K562 (cell line): ENCODE measurements around the gene MTA1. TPM values are rescaled to one million over a fixed set of nuclear protein-coding genes. Genes with fewer than 3 reads are reported as not detected.

Experiments
- E2F8 ChIP-seq: fragments of 450-650 bp; IDR thresholded peaks from 2 replicates; pipeline ENCODE4 v1.7.1; 2018; ENCODE audit warnings: mild to moderate bottlenecking, low read depth; ENCODE audit not compliant: partially characterized antibody
- ETS1 ChIP-seq: conservative IDR thresholded peaks from 2 replicates; pipeline ENCODE4 v1.6.1; 2011; ENCODE audit warnings: low read depth, mild to moderate bottlenecking, low read length; ENCODE audit not compliant: control insufficient read depth
- HNRNPL ChIP-seq: fragments of 200-400 bp; formaldehyde crosslinking; IDR thresholded peaks from 2 replicates; pipeline ENCODE4 v1.6.1; 2017; ENCODE audit warnings: low read depth, mild to moderate bottlenecking, low read length
- MXI1 ChIP-seq: IDR thresholded peaks from 2 replicates; pipeline ENCODE4 v1.6.1; 2011; ENCODE audit warnings: low read depth, mild to moderate bottlenecking, improper control_type of control experiment, low read length
- NONO ChIP-seq, 2 experiments: fragments of 200-400 bp in 1 of 2; fragments of 450-650 bp in 1 of 2; formaldehyde crosslinking in 1 of 2; IDR thresholded peaks; 2 replicates each; pipeline ENCODE4 v1.6.1; 2017; ENCODE audit warnings: low read depth in 2 of 2, mild to moderate bottlenecking in 2 of 2, moderate library complexity in 2 of 2, low read length in 1 of 2
- NR2C2 ChIP-seq, 2 experiments: fragments of 200-800 bp in 1 of 2; sonication (Bioruptor generic) in 1 of 2; sonication (generic) in 1 of 2; formaldehyde crosslinking in 1 of 2; IDR thresholded peaks; 2 replicates each; pipeline versions ENCODE4 v1.6.1 to v1.8.0; 2016 to 2022; ENCODE audit warnings: mild to moderate bottlenecking in 1 of 2, missing compliant biosample characterization in 1 of 2, missing genetic modification characterization in 1 of 2, missing genetic modification reagents in 1 of 2
- NR4A1 ChIP-seq, 2 experiments: fragments of 250-450 bp in 1 of 2; fragments of 450-650 bp in 1 of 2; sonication (Bioruptor Pico) in 1 of 2; IDR thresholded peaks; 2 replicates each; pipeline versions ENCODE4 v1.4.0 to v1.6.1; 2016 to 2020; ENCODE audit warnings: mild to moderate bottlenecking in 2 of 2, missing compliant biosample characterization in 1 of 2, missing genetic modification characterization in 1 of 2, moderate library complexity in 1 of 2
- RBFOX2 ChIP-seq: fragments of 200-400 bp; formaldehyde crosslinking; IDR thresholded peaks from 2 replicates; pipeline ENCODE4 v1.6.1; 2017; ENCODE audit warnings: low read depth, mild to moderate bottlenecking, low read length, moderate library complexity
- SIN3B ChIP-seq: fragments of 450-650 bp; IDR thresholded peaks from 2 replicates; pipeline ENCODE4 v1.6.1; 2017; ENCODE audit warnings: low read depth, mild to moderate bottlenecking, moderate library complexity
- SRSF1 ChIP-seq: fragments of 200-400 bp; formaldehyde crosslinking; IDR thresholded peaks from 2 replicates; pipeline ENCODE4 v1.6.1; 2017; ENCODE audit warnings: mild to moderate bottlenecking, low read depth, low read length, moderate library complexity
- YY1 ChIP-seq, 3 experiments: IDR thresholded peaks; 2 replicates each; pipeline ENCODE4 v1.6.1; 2011; ENCODE audit warnings: low read length in 2 of 3, mild to moderate bottlenecking in 2 of 3, moderate library complexity in 2 of 3, borderline replicate concordance in 1 of 3, control low read depth in 1 of 3, low read depth in 1 of 3; ENCODE audit not compliant: insufficient read depth in 3 of 3, insufficient replicate concordance in 2 of 3, control insufficient read depth in 1 of 3, insufficient read length in 1 of 3; ENCODE audit errors: extremely low read depth in 1 of 3
- ZBTB7A ChIP-seq: IDR thresholded peaks from 2 replicates; pipeline ENCODE4 v1.6.1; 2011; ENCODE audit warnings: low read depth, mild to moderate bottlenecking, low read length, moderate library complexity, borderline replicate concordance; ENCODE audit not compliant: control insufficient read depth
- ZFX ChIP-seq: sonication (generic); formaldehyde crosslinking; IDR thresholded peaks from 2 replicates; pipeline ENCODE4 v1.8.0; 2022; ENCODE audit warnings: mild to moderate bottlenecking, missing genetic modification reagents, moderate library complexity
- ZNF75A ChIP-seq: fragments of 450-650 bp; formaldehyde crosslinking; IDR thresholded peaks from 2 replicates; pipeline ENCODE4 v1.4.0; 2020; ENCODE audit warnings: mild to moderate bottlenecking
- polyA plus RNA-seq, 8 experiments: library from polyadenylated mRNA; depleted of rRNA in 4 of 8; stranded (reverse) in 5 of 8; unstranded in 3 of 8; fragments of >200 nt; fragmentation: Nextera tagmentation in 2 of 8; fragmentation: Illumina TruSeq in 1 of 8; extraction: Ambion mirVana in 2 of 8; extraction: Trizol in 1 of 8; gene quantifications; 2 replicates each; pipeline versions ENCODE4 v1.2.1 to v1.2.3, GENCODE V29; 2011 to 2014; ENCODE audit warnings: inconsistent platforms in 1 of 8, missing spikeins in 1 of 8
- total RNA-seq, 7 experiments: library from RNA; depleted of rRNA in 6 of 7; stranded (reverse); fragments of >200 nt in 6 of 7; fragmentation: Illumina TruSeq in 2 of 7; extraction: Trizol in 2 of 7; gene quantifications; 2 replicates each; pipeline versions ENCODE4 v1.2.1 to v1.2.3, GENCODE V29; 2011 to 2021; ENCODE audit warnings: low replicate concordance in 1 of 7
- TF ChIP-seq, protein P1 (sequence below): fragments of 250-450 bp; sonication (Bioruptor Pico); IDR thresholded peaks from 2 replicates; pipeline ENCODE4 v1.6.1; 2021; ENCODE audit warnings: mild to moderate bottlenecking
- TF ChIP-seq, protein P2 (sequence below): fragments of 250-450 bp; sonication (Bioruptor Pico); IDR thresholded peaks from 2 replicates; pipeline ENCODE4 v1.8.0; 2021; ENCODE audit warnings: moderate library complexity, mild to moderate bottlenecking, inconsistent platforms

MTA1 gene
- total and polyA plus RNA-seq, 9 of the 15 experiments (the other 6 are each of a cell fraction or from before 2014, with no cell fraction given): 0.13 to 118 (median 32.3) TPM

- peak in 1 of 3 experiments; percentile 9 for TF ChIP-seq YY1 (IDR thresholded peaks at IDR 0.05; ENCODE audit: borderline replicate concordance in 1 of 3, control insufficient read depth in 1 of 3, extremely low read depth in 1 of 3, insufficient read depth in 3 of 3, insufficient read length in 1 of 3, insufficient replicate concordance in 2 of 3, low read depth in 1 of 3, low read length in 2 of 3)
- TF ChIP-seq HNRNPL: peak; percentile 64; the same call in 1 of the 2 replicates
- TF ChIP-seq ZFX: peak; percentile 81
- no peak for TF ChIP-seq NR2C2 (CRISPR knock-in tag; IDR thresholded peaks at IDR 0.05)
- TF ChIP-seq NR2C2 (tag; IDR thresholded peaks at IDR 0.05): peak; percentile 5; the same call in 1 of the 2 replicates
- TF ChIP-seq NONO (IDR thresholded peaks at IDR 0.05; ENCODE audit: low read depth in 2 of 2, low read length in 1 of 2): peak; percentile 32 to 76; a peak in 1 of 4 replicates
- 0 out of 2 replicates have a peak, but pooled peaks have one; percentile 18 for TF ChIP-seq ETS1
- no peak for TF ChIP-seq SRSF1
- TF ChIP-seq E2F8: no peak
- TF ChIP-seq, protein P1, sequence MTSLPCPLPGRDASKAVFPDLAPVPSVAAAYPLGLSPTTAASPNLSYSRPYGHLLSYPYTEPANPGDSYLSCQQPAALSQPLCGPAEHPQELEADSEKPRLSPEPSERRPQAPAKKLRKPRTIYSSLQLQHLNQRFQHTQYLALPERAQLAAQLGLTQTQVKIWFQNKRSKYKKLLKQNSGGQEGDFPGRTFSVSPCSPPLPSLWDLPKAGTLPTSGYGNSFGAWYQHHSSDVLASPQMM (CRISPR knock-in tag): no peak
- TF ChIP-seq RBFOX2: peak; percentile 23
- TF ChIP-seq ZBTB7A: peak; percentile 8; the same call in 1 of the 2 replicates
- peak; percentile 85 for TF ChIP-seq SIN3B
- TF ChIP-seq, protein P2, sequence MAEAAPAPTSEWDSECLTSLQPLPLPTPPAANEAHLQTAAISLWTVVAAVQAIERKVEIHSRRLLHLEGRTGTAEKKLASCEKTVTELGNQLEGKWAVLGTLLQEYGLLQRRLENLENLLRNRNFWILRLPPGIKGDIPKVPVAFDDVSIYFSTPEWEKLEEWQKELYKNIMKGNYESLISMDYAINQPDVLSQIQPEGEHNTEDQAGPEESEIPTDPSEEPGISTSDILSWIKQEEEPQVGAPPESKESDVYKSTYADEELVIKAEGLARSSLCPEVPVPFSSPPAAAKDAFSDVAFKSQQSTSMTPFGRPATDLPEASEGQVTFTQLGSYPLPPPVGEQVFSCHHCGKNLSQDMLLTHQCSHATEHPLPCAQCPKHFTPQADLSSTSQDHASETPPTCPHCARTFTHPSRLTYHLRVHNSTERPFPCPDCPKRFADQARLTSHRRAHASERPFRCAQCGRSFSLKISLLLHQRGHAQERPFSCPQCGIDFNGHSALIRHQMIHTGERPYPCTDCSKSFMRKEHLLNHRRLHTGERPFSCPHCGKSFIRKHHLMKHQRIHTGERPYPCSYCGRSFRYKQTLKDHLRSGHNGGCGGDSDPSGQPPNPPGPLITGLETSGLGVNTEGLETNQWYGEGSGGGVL (CRISPR knock-in tag): no peak
- TF ChIP-seq NR4A1 (CRISPR knock-in tag; IDR thresholded peaks at IDR 0.05): 0 out of 2 replicates have a peak, but pooled peaks have one; percentile 64
- TF ChIP-seq NR4A1 (tag; IDR thresholded peaks at IDR 0.05): no peak
- no peak for TF ChIP-seq ZNF75A (CRISPR knock-in tag)
- no peak for TF ChIP-seq MXI1
These were observed 71.8 kb downstream of the MTA1 start (continued) for GRCh38 chr14:105491366-105491973.
